HCT116 (cell line): ENCODE data around the gene CNTD1. TPM values are rescaled to one million over a fixed set of nuclear protein-coding genes. Genes with fewer than 3 reads are reported as not detected.
A peak's percentile ranks its signal among the peaks of the same experiment; 100 is the strongest.

ENCODE experiments used
- ATAC-seq: fragments of 200-7000 bp; cut with Tn5 transposase; 2 replicates; pipeline ENCODE4 v1.9.1; 2020; ENCODE audit warnings: mild to moderate bottlenecking, moderate library complexity
- BruUV-seq: library from RNA; stranded (reverse); fragments of 400-500 nt; replicated peaks from 2 replicates; lab custom pipeline; 2021; lab: Mats Ljungman, UMichigan
- CTCF ChIA-PET: fragments of 300-600 bp; sonication (Branson Sonifier 250); formaldehyde crosslinking; loops from one replicate; lab custom pipeline; 2021; ENCODE audit warnings: antibody characterized with exemption; lab: Charles Lee
- POLR2A ChIA-PET: fragments of 300-600, 350-600 bp; sonication (Branson Sonifier 250); formaldehyde crosslinking; loops from one replicate; lab custom pipeline; 2021; ENCODE audit warnings: antibody characterized with exemption; lab: Charles Lee
- RAD21 ChIA-PET, 2 experiments: fragments of 300-600 bp; sonication (Branson Sonifier 250); formaldehyde crosslinking; loops; one replicate each; lab custom pipeline; 2023; ENCODE audit warnings: low total read pairs in 2 of 2; ENCODE audit not compliant: uncharacterized antibody in 2 of 2, unreplicated experiment in 2 of 2, low non-redundant PET in 1 of 2; lab: Charles Lee
- DNase-seq: peaks from one replicate; pipeline ENCODE4 v3.0.0-alpha.2; 2010; ENCODE audit warnings: low read depth, low spot score
- H2AFZ ChIP-seq: fragments of 200-600 bp; shearing (Covaris generic), sonication (generic); 2 replicates; pipeline ENCODE4 v1.6.1; 2017; ENCODE audit warnings: low read depth, mixed run types, mixed read lengths, antibody characterized with exemption, low read length; ENCODE audit not compliant: poor library complexity, severe bottlenecking
- H3K27ac ChIP-seq: 2 replicates; pipeline ENCODE4 v1.5.1; 2012; ENCODE audit warnings: low read depth, low read length
- H3K27me3 ChIP-seq: fragments of 200-600 bp; sonication (generic); 2 replicates; pipeline ENCODE4 v1.6.1; 2016; ENCODE audit warnings: mixed run types, low read length, mixed read lengths; ENCODE audit not compliant: insufficient read depth
- H3K36me3 ChIP-seq, 2 experiments: fragments of 200-500 bp in 1 of 2; fragments of 200-600 bp in 1 of 2; sonication (Bioruptor generic) in 1 of 2; sonication (generic) in 1 of 2; 2 replicates each; pipeline versions ENCODE4 v1.5.1 to v1.6.1; 2014 to 2016; ENCODE audit warnings: low read length in 2 of 2, inconsistent platforms in 1 of 2, mixed read lengths in 1 of 2, mixed run types in 1 of 2; ENCODE audit not compliant: insufficient read depth in 2 of 2, control insufficient read depth in 1 of 2
- H3K4me1 ChIP-seq, 2 experiments: fragments of 200-600 bp in 1 of 2; sonication (generic) in 1 of 2; 2 replicates each; pipeline versions ENCODE4 v1.5.1 to v1.6.1; 2012 to 2017; ENCODE audit warnings: low read length in 2 of 2, inconsistent platforms in 1 of 2, mild to moderate bottlenecking in 1 of 2, mixed read lengths in 1 of 2, mixed run types in 1 of 2, moderate library complexity in 1 of 2; ENCODE audit not compliant: insufficient read depth in 2 of 2, control insufficient read depth in 1 of 2
- H3K4me2 ChIP-seq: fragments of 200-600 bp; sonication (generic); 2 replicates; pipeline ENCODE4 v1.6.1; 2017; ENCODE audit warnings: mixed run types, low read length, mixed read lengths
- H3K4me3 ChIP-seq, 2 experiments: fragments of 200-600 bp in 1 of 2; sonication (generic) in 1 of 2; replicated peaks in 1 of 2; 2 replicates each; pipeline ENCODE4 v1.5.1; 2011 to 2016; ENCODE audit warnings: low read length in 2 of 2, control low read depth in 1 of 2, low read depth in 1 of 2, mild to moderate bottlenecking in 1 of 2, mixed read lengths in 1 of 2, mixed run types in 1 of 2
- H3K79me2 ChIP-seq: fragments of 200-600 bp; sonication (generic); 2 replicates; pipeline ENCODE4 v1.6.1; 2017; ENCODE audit warnings: mild to moderate bottlenecking, mixed run types, low read length, moderate library complexity, mixed read lengths; ENCODE audit not compliant: insufficient read depth
- H3K9ac ChIP-seq: fragments of 200-600 bp; sonication (generic); 2 replicates; pipeline ENCODE4 v1.6.1; 2016; ENCODE audit warnings: low read length, mixed read lengths
- H3K9me2 ChIP-seq: fragments of 200-600 bp; sonication (generic), shearing (Covaris generic); 2 replicates; pipeline ENCODE4 v1.6.1; 2017; ENCODE audit warnings: mixed run types, mild to moderate bottlenecking, moderate library complexity; ENCODE audit not compliant: insufficient read depth
- H3K9me3 ChIP-seq, 2 experiments: fragments of 200-500 bp in 1 of 2; fragments of 200-600 bp in 1 of 2; sonication (Bioruptor generic) in 1 of 2; sonication (generic) in 1 of 2; 2 replicates each; pipeline ENCODE4 v1.6.1; 2014 to 2017; ENCODE audit warnings: low read length in 2 of 2, mixed read lengths in 2 of 2, inconsistent platforms in 1 of 2, low read depth in 1 of 2, mild to moderate bottlenecking in 1 of 2, mixed run types in 1 of 2, moderate library complexity in 1 of 2; ENCODE audit not compliant: control insufficient read depth in 1 of 2, insufficient read depth in 1 of 2
- H4K20me1 ChIP-seq: fragments of 200-600 bp; sonication (generic), shearing (Covaris generic); 2 replicates; pipeline ENCODE4 v1.6.1; 2017; ENCODE audit warnings: mixed run types, mild to moderate bottlenecking, moderate library complexity; ENCODE audit not compliant: insufficient read depth
- CBX3 ChIP-seq: IDR thresholded peaks from 2 replicates; pipeline ENCODE4 v1.6.1; 2012; ENCODE audit warnings: low read depth
- CEBPB ChIP-seq: IDR thresholded peaks from 2 replicates; pipeline ENCODE4 v1.6.1; 2012; ENCODE audit warnings: low read depth
- CTCF ChIP-seq, 3 experiments: fragments of 200-600 bp in 1 of 3; sonication (generic) in 1 of 3; IDR thresholded peaks in 2 of 3; conservative IDR thresholded peaks in 1 of 3; 2 replicates each; pipeline ENCODE4 v1.5.1; 2012 to 2017; ENCODE audit warnings: low read depth in 2 of 3, low read length in 2 of 3, antibody characterized with exemption in 1 of 3, borderline replicate concordance in 1 of 3, control low read depth in 1 of 3, mild to moderate bottlenecking in 1 of 3, mixed read lengths in 1 of 3, mixed run types in 1 of 3, moderate library complexity in 1 of 3; ENCODE audit not compliant: insufficient read depth in 1 of 3
- EGR1 ChIP-seq: IDR thresholded peaks from 2 replicates; pipeline ENCODE4 v1.6.1; 2012; ENCODE audit warnings: low read depth
- ELF1 ChIP-seq: IDR thresholded peaks from 2 replicates; pipeline ENCODE4 v1.6.1; 2012; ENCODE audit warnings: low read depth, borderline replicate concordance
- EZH2 ChIP-seq: fragments of 200-600 bp; sonication (generic); IDR thresholded peaks from 2 replicates; pipeline ENCODE4 v1.6.1; 2017; ENCODE audit warnings: antibody characterized with exemption, mixed run types
- FOSL1 ChIP-seq: IDR thresholded peaks from 2 replicates; pipeline ENCODE4 v1.6.1; 2012; ENCODE audit warnings: low read depth
- MAX ChIP-seq: IDR thresholded peaks from 2 replicates; pipeline ENCODE4 v1.6.1; 2012
- POLR2A ChIP-seq: IDR thresholded peaks from 2 replicates; pipeline ENCODE4 v1.7.0; 2011; ENCODE audit warnings: borderline replicate concordance; ENCODE audit not compliant: insufficient read depth, insufficient read length; ENCODE audit errors: extremely low read depth
- POLR2AphosphoS5 ChIP-seq: IDR thresholded peaks from 2 replicates; pipeline ENCODE4 v1.6.1; 2011; ENCODE audit warnings: mild to moderate bottlenecking, low read depth, low read length, moderate library complexity
- RAD21 ChIP-seq: IDR thresholded peaks from 2 replicates; pipeline ENCODE4 v1.6.1; 2012; ENCODE audit warnings: low read depth, mild to moderate bottlenecking
- REST ChIP-seq: IDR thresholded peaks from 2 replicates; pipeline ENCODE4 v1.6.1; 2012; ENCODE audit warnings: low read depth
- SIN3A ChIP-seq: IDR thresholded peaks from 2 replicates; pipeline ENCODE4 v1.6.1; 2012; ENCODE audit warnings: low read depth
- SP1 ChIP-seq: IDR thresholded peaks from 2 replicates; pipeline ENCODE4 v1.6.1; 2012; ENCODE audit warnings: low read depth
- SRF ChIP-seq: IDR thresholded peaks from 2 replicates; pipeline ENCODE4 v1.6.1; 2012; ENCODE audit warnings: low read depth
- TCF7L2 ChIP-seq: IDR thresholded peaks from 2 replicates; pipeline ENCODE4 v1.7.0; 2011; ENCODE audit warnings: borderline replicate concordance, inconsistent platforms; ENCODE audit not compliant: insufficient read depth, insufficient read length; ENCODE audit errors: extremely low read depth
- ZFX ChIP-seq: fragments of 450-650 bp; IDR thresholded peaks from 2 replicates; pipeline ENCODE4 v1.6.1; 2017
- ZNF274 ChIP-seq: fragments of 200-500 bp; sonication (Bioruptor generic); IDR thresholded peaks from 2 replicates; pipeline ENCODE4 v1.6.1; 2014; ENCODE audit warnings: mild to moderate bottlenecking, low read depth, low read length, inconsistent platforms
- intact Hi-C: fragments of 100-400 bp; cut with micrococcal nuclease; formaldehyde crosslinking; loops from 2 replicates; pipeline ENCODE4 v1.10.0; 2022
- total RNA-seq: library from RNA; stranded (reverse); gene quantifications from one replicate; pipeline ENCODE4 v1.2.1, GENCODE V29; 2021; ENCODE audit not compliant: unreplicated experiment
- TF ChIP-seq, protein P1 (sequence below): IDR thresholded peaks from 2 replicates; pipeline ENCODE4 v1.6.1; 2011; ENCODE audit warnings: mild to moderate bottlenecking, low read length, moderate library complexity; ENCODE audit not compliant: insufficient replicate concordance; ENCODE audit errors: extremely low read depth

Gene CNTD1
- total RNA-seq, 1 experiment from 2014 or later, result not detected

DNA sequence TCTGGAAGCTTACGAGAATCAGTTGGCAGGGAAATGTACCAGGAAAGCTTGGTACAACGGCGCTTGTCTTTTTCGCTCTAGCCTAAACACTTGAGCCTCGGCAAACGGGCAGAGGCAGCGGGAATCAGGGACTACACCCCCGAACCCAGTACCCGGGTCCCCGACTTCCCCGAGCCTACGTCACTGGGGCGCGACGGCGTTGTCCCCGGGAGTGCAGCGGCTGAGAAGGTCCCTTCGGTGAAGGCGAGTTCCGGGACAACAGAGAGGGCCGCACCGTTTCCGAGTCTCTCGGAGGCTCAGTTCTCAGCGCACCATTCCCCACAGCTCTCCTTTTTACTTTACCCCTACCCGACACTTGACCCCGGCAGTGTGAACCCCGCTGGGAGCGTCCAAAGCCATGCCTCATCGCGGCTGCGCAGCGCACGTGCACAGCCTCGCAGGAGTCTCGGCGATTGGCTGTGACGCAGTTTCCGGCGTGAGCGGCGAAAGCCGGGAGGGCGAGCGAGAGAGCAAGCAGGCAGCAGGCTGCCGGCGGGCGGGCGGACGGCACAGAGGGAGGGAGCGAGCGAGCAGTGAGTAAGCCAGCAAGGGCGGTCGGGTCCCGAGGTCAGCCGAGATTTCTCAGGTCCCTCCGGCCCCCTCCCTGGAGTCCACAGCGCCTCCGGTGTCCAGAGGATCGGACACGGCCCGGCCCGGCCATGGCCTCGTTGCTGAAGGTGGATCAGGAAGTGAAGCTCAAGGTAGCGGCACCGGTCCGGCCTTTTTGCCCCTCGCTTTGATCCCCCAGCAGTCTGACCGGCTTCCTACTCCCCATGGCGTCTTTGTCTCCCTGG lies 34.5 kb downstream of the CNTD1 start, which contains the start of gene PSME3:
Gene PSME3 (plus strand): TSS at position 464 of the 833 bp plus-strand sequence. CDS start 235 bp downstream, at position 699.
- H2AFZ ChIP-seq, result peak within 1 kb of the TSS; percentile 60
- peaks cover 48% of the 10 kb centered on the region for H3K79me2 ChIP-seq
- no peaks in the 10 kb centered on the region for H3K9me3 ChIP-seq
- ChIA-PET POLR2A (interaction anchor here (0.5 to 1.8 kb wide), 3 partner anchors 9 to 107 kb away, joined by 3 to 7 read pairs (median 3); partner anchors contain the start of gene BECN1), CTCF (interaction anchor here (1.0 to 1.9 kb wide), 3 partner anchors 8 to 10 kb away, joined by 3 to 6 read pairs (median 3); partner anchors contain the start of gene BECN1), RAD21 (no interaction called here)
- no peaks in the 10 kb centered on the region for H3K9me2 ChIP-seq
- ATAC-seq, result peak; percentile 89
- H3K27me3 ChIP-seq, result no peaks in the 10 kb centered on the region
- H3K27ac ChIP-seq, result peak within 1 kb of the TSS; percentile 80
- peak; percentile 82 for DNase-seq
- H3K9ac ChIP-seq, result peak within 1 kb of the TSS; percentile 98
- intact Hi-C loops, result no loop called here
- peaks cover 12 to 19% of the 10 kb centered on the region in 2 experiments; a peak in 3 of 4 replicates for H3K4me1 ChIP-seq
- peaks cover 9 to 26% of the 10 kb centered on the region in 2 experiments; a peak in 3 of 4 replicates for H3K36me3 ChIP-seq
- H3K4me2 ChIP-seq, result peak within 1 kb of the TSS; percentile 92
- peak within 1 kb of the TSS; percentile 89 to 93 for H3K4me3 ChIP-seq
- H4K20me1 ChIP-seq, result no peaks in the 10 kb centered on the region
- TSS peak; percentile 79 for BruUV-seq
- TF ChIP-seq EGR1 (no peak), ELF1 (peak; percentile 70), RAD21 (no peak; the same call in 1 of the 2 replicates), FOSL1 (no peak), POLR2A (peak; percentile 70), SIN3A (peak; percentile 95), POLR2AphosphoS5 (peak; percentile 93), EZH2 (no peak), CTCF (IDR thresholded peaks at IDR 0.05 in 2 of 3, conservative IDR thresholded peaks at IDR 0.05 in 1 of 3; ENCODE audit: borderline replicate concordance in 1 of 3, insufficient read depth in 1 of 3, low read depth in 2 of 3, low read length in 2 of 3) (no peak), CEBPB (no peak), SP1 (peak; percentile 45; the same call in 1 of the 2 replicates), TCF7L2 (peak; percentile 62), ZFX (peak; percentile 77; the same call in 1 of the 2 replicates), CBX3 (no peak), MAX (peak; percentile 100), REST (no peak), SRF (peak; percentile 90), ZNF274 (no peak)
- TF ChIP-seq, protein P1, sequence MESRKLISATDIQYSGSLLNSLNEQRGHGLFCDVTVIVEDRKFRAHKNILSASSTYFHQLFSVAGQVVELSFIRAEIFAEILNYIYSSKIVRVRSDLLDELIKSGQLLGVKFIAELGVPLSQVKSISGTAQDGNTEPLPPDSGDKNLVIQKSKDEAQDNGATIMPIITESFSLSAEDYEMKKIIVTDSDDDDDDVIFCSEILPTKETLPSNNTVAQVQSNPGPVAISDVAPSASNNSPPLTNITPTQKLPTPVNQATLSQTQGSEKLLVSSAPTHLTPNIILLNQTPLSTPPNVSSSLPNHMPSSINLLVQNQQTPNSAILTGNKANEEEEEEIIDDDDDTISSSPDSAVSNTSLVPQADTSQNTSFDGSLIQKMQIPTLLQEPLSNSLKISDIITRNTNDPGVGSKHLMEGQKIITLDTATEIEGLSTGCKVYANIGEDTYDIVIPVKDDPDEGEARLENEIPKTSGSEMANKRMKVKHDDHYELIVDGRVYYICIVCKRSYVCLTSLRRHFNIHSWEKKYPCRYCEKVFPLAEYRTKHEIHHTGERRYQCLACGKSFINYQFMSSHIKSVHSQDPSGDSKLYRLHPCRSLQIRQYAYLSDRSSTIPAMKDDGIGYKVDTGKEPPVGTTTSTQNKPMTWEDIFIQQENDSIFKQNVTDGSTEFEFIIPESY, result no peak
